Head of caudate nucleus (tissue), 42 donors: ENCODE data around the gene METAP2.
A peak's percentile ranks its signal among the peaks of the same experiment; 100 is the strongest.

Experiments
- DNase-seq, 42 donors: peaks; one replicate each; pipeline versions ENCODE4 v3.0.0 to v3.0.0-alpha.2; 2020 to 2021; ENCODE audit warnings: mixed read lengths in 7 of 42
- intact Hi-C: fragments of 100-400 bp; cut with DNase I; formaldehyde crosslinking; loops from one replicate; pipeline ENCODE4 v1.15.0; 2022

METAP2 gene

DNA sequence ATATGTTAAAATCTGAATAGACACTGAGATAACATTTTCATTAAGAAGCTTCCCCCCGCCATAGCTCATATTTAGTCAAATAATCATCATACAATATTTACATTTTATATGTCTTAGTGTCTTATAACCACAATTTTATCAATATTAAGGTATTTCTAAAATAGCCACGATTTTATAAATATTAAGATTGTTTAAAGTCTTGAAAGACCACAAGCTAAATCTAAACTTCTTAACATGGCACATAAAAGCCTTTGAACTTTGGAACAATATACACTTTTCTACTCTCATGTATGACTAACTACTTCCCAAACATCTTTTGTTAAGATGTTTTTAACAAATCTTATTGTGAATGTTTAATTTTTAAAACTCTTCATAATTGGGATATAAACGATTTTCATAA is 70.8 kb downstream of the METAP2 start:
- DNase-seq = no peak
- intact Hi-C loops = no loop called here

GRCh38 chr12:95545303-95545702 is 71.4 kb downstream of the METAP2 start:
- no peak for DNase-seq
- intact Hi-C loops = no loop called here

DNA sequence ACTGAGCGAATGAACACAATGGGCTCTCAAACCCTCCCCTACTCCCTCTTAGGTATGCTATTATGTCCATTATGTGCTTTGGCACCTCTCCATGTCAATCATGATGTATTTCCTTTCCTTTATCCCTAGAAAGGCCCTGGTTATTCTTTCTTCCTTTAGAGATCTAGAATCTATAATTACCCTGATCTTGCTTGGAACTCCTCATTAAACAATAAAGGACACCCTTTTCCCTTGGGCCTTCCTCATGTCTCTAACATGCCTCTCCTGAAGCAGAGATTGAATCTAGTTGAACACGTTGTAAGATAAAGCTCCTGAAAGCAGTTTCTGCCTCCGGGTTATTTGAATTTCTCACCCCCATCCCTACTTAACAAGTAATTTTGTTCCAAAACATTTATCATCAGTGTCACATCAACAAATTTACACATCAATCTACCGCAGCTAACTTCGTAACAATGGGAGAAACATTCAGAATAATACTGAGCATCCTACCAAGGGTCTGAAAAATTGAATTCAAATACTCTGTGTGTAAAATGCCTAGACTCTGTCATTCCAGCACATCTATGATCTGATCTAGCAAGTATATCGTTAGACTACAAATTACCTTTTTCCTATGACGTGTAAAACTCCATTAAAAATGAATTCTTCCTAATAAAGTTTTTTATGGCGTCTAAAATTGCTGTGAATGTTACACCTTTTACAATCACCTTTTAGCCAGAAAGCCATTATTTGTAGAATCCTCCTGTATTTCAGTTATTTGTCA is 72.0 kb downstream of the METAP2 start:
- intact Hi-C loops = no loop called here
- DNase-seq = no peak

- DNase-seq = no peak
- intact Hi-C loops = no loop called here
Measured at GRCh38 chr12:95546491-95546813, 72.5 kb downstream of the METAP2 start.

- intact Hi-C loops = no loop called here
- DNase-seq = no peak
Measured at GRCh38 chr12:95547522-95548055, 73.6 kb downstream of the METAP2 start.

GRCh38 chr12:95548056-95548538 is 74.1 kb downstream of the METAP2 start:
- intact Hi-C loops = no loop called here
- peak in 34 of 42 donors; percentile 4 to 61 (median 20) for DNase-seq

DNA sequence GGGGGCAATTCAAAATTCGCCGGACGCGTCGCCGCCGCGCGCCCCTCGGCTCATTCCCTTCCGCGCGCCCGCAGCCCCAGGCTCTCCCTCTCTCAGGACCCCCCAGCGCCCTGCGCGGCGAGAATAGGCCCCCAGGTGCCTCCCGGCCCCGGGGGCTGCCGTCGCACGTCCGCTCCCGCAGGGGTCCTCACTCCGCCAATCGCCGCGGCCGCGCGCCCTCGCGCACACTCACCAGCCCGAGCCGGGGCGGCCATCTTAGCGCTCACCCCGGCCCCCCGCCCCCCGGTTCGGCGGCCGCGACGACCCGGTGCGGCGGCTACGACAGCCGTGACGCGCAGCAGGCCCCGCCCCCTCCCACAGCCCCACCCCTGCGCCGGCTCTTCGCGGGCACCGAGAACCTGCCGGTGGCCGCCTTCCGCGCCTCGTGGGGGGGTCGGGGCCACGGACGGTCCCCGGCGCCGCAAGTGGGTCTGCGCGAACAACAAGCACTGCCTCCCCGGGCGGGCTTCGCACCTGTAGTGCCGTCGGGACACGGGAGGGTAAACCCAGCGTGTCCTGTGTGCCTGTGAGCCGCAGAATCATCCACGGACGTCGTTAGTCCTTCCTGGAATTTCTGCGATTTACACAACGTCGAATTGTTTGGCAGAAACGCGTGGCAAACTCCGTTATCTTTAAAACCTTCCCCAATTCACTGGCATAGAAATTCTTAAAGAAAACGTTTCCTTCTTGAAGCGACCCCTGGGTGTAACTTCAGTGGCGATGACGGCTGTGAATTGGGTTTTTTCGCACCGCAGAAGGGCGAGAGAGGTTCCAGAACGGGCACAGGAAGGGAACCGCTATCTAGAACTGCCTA is 74.8 kb downstream of the METAP2 start:
- intact Hi-C loops = no loop called here
- peak in 41 of 42 donors; percentile 3 to 86 (median 63) for DNase-seq

DNA sequence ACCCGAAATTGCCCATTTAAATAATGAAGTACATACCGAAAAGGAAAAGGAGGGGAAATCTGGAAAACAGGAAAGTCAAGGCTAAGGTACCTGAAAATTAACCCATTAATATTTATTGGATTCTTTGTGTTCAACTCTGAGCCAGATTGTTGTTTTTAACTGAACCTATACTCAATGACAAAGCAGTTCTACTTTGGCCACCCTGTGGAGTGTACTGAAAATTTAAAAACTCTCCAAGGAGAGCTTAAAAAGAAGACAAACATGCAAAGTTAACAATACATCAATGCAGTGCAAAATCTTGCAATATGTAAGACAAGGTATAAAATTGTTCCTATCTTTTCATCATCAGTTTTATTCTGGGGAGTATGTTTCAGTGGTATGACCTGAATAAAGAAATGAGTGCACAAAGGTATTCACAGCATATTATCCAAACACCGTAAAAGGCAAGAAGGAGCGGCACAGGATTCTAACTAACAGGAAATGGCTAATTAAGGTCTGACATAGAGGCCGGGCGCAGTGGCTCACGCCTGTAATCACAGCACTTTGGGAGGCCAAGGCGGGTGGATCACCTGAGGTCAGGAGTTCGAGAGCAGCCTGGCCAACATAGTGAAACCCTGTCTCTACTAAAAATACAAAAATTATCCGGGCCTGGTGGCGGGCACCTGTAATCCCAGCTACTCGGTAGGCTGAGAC is 75.6 kb downstream of the METAP2 start:
- DNase-seq = no peak
- intact Hi-C loops = no loop called here

GRCh38 chr12:95551305-95551704 is 77.4 kb downstream of the METAP2 start, which contains the start of gene USP44:
USP44 (minus strand) TSS chr12:95551476; CDS start chr12:95534256, 17,220 bp downstream.
- intact Hi-C loops = no loop called here
- no peak for DNase-seq

DNA sequence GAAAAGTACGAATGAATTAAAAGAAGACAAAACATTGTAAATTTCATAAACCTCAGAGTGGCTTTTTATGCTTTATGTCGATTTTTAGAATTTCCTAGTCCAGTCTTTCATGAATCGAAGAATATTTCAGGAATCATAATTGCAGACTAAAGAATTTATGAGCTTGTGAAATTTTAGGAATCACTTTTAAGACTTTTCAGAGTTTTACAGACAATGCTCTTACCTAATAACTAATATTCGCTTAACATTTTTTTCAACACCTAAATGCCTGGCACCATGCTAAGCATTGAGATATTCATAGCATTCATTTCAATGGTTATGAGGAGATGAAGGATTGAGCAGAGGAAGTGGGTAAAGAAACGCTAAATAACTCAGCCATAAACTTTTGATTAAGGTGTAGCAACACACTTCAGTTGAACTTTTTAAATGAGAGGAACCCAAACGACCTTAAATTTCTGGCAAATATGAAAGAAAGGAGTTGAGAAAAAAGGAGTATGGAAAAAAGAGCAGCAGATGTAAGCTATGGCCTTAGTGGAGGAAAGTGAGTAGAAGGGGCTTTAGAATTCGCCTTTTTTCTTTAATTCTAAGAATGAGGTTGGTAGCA is 78.1 kb downstream of the METAP2 start:
- intact Hi-C loops = no loop called here
- no peak for DNase-seq

DNA sequence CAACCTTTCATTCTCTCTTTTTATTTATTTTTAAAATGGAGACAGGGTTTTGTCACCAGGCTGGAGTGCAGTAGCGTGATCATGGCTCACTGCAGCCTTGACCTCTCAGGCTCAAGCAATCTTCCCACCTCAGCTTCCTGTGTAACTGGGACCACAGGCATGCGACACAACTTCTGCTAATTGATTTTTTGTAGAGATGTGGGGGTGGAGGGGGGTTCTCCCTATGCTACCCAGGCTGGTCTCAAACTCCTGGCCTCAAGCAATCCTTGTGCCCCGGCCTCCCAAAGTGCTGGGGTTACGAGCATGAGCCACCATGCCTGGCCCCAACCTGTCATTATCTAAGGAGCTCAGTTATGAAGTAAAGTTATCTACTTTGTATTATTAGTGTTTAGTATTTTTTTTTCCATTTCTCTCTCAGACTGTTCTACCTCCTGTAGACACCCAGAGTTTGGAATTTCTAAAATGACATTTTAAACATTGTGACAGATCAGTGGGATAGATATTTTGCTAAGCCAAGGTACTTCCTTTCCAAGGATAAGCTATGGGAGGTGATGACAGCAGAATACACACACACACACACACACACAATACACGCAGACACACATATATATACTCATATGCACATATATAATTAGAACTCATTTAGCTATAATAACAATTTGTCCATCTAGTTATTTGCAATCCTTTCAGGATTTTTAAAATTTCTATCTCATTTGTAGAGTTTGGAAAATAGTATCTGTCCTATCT is 79.4 kb downstream of the METAP2 start:
- DNase-seq = no peak
- intact Hi-C loops = no loop called here

DNA sequence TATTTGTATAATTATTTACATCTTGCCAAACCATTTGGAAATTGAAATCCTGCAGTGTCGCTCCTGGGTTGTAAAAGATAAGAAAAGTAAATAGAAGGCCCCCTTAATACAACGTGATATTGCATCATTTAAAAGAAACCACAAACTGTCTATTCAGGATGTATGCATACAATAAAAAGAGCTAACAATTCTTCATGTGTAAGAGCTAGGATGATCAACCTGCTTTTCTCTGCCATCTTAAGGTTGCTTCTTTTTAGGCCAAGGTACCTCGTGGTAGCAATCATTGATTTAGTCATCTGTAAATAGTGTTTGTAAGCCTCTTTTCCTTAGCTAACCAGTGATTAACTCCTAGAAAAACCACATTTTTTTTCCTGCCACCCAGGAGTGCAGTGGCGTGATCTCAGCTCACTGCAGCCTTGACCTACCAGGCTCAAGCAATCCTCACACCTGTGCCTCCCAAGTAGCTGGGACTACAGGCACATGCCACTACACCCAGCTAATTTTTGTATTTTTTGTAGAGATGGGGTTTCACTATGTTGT is 80.7 kb downstream of the METAP2 start:
- intact Hi-C loops = no loop called here
- DNase-seq = no peak

DNA sequence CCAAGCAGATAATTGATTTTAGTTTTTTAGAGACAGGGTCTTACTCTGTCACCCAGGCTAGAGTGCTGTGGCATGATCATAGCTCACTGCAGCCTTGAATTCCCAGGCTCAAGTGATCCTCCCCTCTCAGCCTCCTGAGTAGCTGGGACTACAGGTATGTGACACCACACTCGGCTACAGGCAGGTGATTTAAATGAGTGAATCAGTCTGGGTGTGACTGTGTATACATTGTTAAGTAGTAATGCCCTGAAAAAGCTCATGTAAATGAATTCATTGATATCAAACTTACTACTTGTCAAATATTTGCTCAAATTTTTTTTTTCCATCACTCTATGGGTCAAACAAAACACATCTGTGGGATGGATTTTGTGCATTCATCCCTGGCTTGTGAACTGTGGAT is 83.7 kb downstream of the METAP2 start:
- DNase-seq = no peak
- intact Hi-C loops = no loop called here
